HG03575 (cell line): Measurements from ENCODE around the gene ABCB8.

Experiments used
- ATAC-seq: cut with Tn5 transposase; IDR thresholded peaks from one replicate; pipeline ENCODE4 v1.9.1; 2021; ENCODE audit not compliant: unreplicated experiment, insufficient number of reproducible peaks, low FRiP score; ENCODE audit errors: extremely low read depth

The ABCB8 gene

GRCh38 chr7:151078233-151079040 lies 50.2 kb downstream of the ABCB8 start:
- no peak for ATAC-seq

- no peak for ATAC-seq
These were observed 51.1 kb downstream of the ABCB8 start for GRCh38 chr7:151079199-151079910.

GRCh38 chr7:151080067-151080521 lies 51.8 kb downstream of the ABCB8 start:
- ATAC-seq = no peak

GRCh38 chr7:151080522-151081169 lies 52.4 kb downstream of the ABCB8 start, which contains the start of gene FASTK:
FASTK (minus strand) TSS chr7:151080809; CDS start chr7:151080766, 43 bp downstream.
- no peak for ATAC-seq

GRCh38 chr7:151081170-151082101 lies 53.2 kb downstream of the ABCB8 start:
- no peak for ATAC-seq

GRCh38 chr7:151082141-151083070 lies 54.2 kb downstream of the ABCB8 start:
- ATAC-seq = no peak

- no peak for ATAC-seq
These were observed 55.0 kb downstream of the ABCB8 start, which contains the start of gene TMUB1 for GRCh38 chr7:151083071-151083823. TMUB1 (minus strand) TSS chr7:151083493; CDS start chr7:151082563, 930 bp downstream.

- no peak for ATAC-seq
These were observed 55.5 kb downstream of the ABCB8 start for GRCh38 chr7:151083824-151084160.

- no peak for ATAC-seq
These were observed 57.1 kb downstream of the ABCB8 start for GRCh38 chr7:151085329-151085690.

- no peak for ATAC-seq
These were observed 57.7 kb downstream of the ABCB8 start, which contains the start of gene AGAP3 for GRCh38 chr7:151085691-151086620. AGAP3 (plus strand) TSS chr7:151086475; CDS start chr7:151086742, 267 bp downstream.

GRCh38 chr7:151086802-151087244 lies 58.6 kb downstream of the ABCB8 start:
- ATAC-seq = no peak

GRCh38 chr7:151087245-151088018 lies 59.2 kb downstream of the ABCB8 start:
- no peak for ATAC-seq

GRCh38 chr7:151088019-151088855 lies 60.0 kb downstream of the ABCB8 start:
- ATAC-seq = no peak
